Measurements from ENCODE around the gene GNAI3. TPM values are rescaled to one million over a fixed set of nuclear protein-coding genes. Genes with fewer than 3 reads are reported as not detected.

The GNAI3 gene
- total and polyA plus RNA-seq, 12 donors: 1.6 to 3.6 (median 2.7) TPM

- Histone ChIP-seq H3K4me1 (peaks cover 9 to 46% (median 35%) of the 10 kb centered on the region in 9 donors), H3K9me3 (no peaks in the 10 kb centered on the region), H3K4me3 (no peak overlapping the region), H3K27ac (no peak overlapping the region), H3K36me3 (peaks cover 0 to 50% (median 22%) of the 10 kb centered on the region in 9 donors), H3K27me3 (no peaks in the 10 kb centered on the region)
- WGBS, 2 donors: 81% methylated on average over 32 of the region's 32 CpGs
- TF ChIP-seq, protein P1, sequence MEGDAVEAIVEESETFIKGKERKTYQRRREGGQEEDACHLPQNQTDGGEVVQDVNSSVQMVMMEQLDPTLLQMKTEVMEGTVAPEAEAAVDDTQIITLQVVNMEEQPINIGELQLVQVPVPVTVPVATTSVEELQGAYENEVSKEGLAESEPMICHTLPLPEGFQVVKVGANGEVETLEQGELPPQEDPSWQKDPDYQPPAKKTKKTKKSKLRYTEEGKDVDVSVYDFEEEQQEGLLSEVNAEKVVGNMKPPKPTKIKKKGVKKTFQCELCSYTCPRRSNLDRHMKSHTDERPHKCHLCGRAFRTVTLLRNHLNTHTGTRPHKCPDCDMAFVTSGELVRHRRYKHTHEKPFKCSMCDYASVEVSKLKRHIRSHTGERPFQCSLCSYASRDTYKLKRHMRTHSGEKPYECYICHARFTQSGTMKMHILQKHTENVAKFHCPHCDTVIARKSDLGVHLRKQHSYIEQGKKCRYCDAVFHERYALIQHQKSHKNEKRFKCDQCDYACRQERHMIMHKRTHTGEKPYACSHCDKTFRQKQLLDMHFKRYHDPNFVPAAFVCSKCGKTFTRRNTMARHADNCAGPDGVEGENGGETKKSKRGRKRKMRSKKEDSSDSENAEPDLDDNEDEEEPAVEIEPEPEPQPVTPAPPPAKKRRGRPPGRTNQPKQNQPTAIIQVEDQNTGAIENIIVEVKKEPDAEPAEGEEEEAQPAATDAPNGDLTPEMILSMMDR (IDR thresholded peaks at IDR 0.05): no peak
- ATAC-seq (no peak), DNase-seq (no peak)
- intact Hi-C loops (cut with DNase I): loop anchor here in 4 of 10 donors (5.0 kb wide), 2 partner anchors 79 to 84 kb away; partner anchors contain the start of gene GNAI3 (in 2 of the 4)
Observed at GRCh38 chr1:109625601-109626560, 77.5 kb downstream of the GNAI3 start.

- DNase-seq: no peak
- peaks cover 0 to 59% (median 30%) of the 10 kb centered on the region in 9 donors for H3K36me3 ChIP-seq
- TF ChIP-seq, protein P1 (IDR thresholded peaks at IDR 0.05): no peak
- no peaks in the 10 kb centered on the region for H3K27me3 ChIP-seq
- ATAC-seq: no peak
- H3K9me3 ChIP-seq: no peaks in the 10 kb centered on the region
- 94 to 97% methylated on average over 21 of the region's 21 CpGs for WGBS, 2 donors
- peaks cover 5 to 38% (median 28%) of the 10 kb centered on the region in 9 donors for H3K4me1 ChIP-seq
- no peak overlapping the region for H3K27ac ChIP-seq
- H3K4me3 ChIP-seq: no peak overlapping the region
- intact Hi-C loops (cut with DNase I): loop anchor here in 4 of 10 donors (5.0 kb wide), 2 partner anchors 80 to 85 kb away; partner anchors contain the start of gene GNAI3 (in 2 of the 4)
Observed at GRCh38 chr1:109626682-109627408, 78.4 kb downstream of the GNAI3 start.

- TF ChIP-seq, protein P1 (IDR thresholded peaks at IDR 0.05): no peak
- intact Hi-C loops (cut with DNase I): loop anchor here in 4 of 10 donors (2.0 to 5.0 kb wide), 3 partner anchors 41 to 86 kb away; partner anchors contain the start of gene GNAI3 (in 2 of the 4)
- peaks cover 6 to 38% (median 20%) of the 10 kb centered on the region in 9 donors for H3K4me1 ChIP-seq
- no peak overlapping the region for H3K27ac ChIP-seq
- DNase-seq (no peak), ATAC-seq (no peak)
- no peaks in the 10 kb centered on the region for H3K27me3 ChIP-seq
- H3K4me3 ChIP-seq: no peak overlapping the region
- H3K9me3 ChIP-seq: no peaks in the 10 kb centered on the region
- WGBS, 2 donors: 93 to 94% methylated on average over 23 of the region's 23 CpGs
- peaks cover 0 to 64% (median 30%) of the 10 kb centered on the region in 9 donors for H3K36me3 ChIP-seq
Observed at GRCh38 chr1:109627692-109628399, 79.4 kb downstream of the GNAI3 start.
